EL (cell line): ENCODE results near the gene FIGNL2.
"Not testable (repeated sequence)": the region's sequence is repeated elsewhere in the genome, so short reads cannot be mapped to it uniquely, and the experiment has no call there.

Source experiments
- DNase-seq: peaks from one replicate; pipeline ENCODE4 v3.0.0-alpha.2; 2016

Gene FIGNL2

GRCh38 chr12:51814311-51815088, 34.0 kb downstream of the FIGNL2 start:
- peak; percentile 79 for DNase-seq

GRCh38 chr12:51813931-51814310, 34.6 kb downstream of the FIGNL2 start:
- no peak for DNase-seq

- no peak for DNase-seq
Measured at GRCh38 chr12:51812871-51813270, 35.6 kb downstream of the FIGNL2 start.

GRCh38 chr12:51811203-51812202, 37.0 kb downstream of the FIGNL2 start:
- DNase-seq: no peak

- DNase-seq: no peak
Measured at GRCh38 chr12:51809193-51809592, 39.3 kb downstream of the FIGNL2 start.

- no peak for DNase-seq
Measured at GRCh38 chr12:51806896-51807295, 41.6 kb downstream of the FIGNL2 start.

GRCh38 chr12:51801027-51801426, 47.5 kb downstream of the FIGNL2 start:
- DNase-seq: no peak

- no peak for DNase-seq
Measured at GRCh38 chr12:51798501-51798900, 50.0 kb downstream of the FIGNL2 start.

- DNase-seq: not testable (repeated sequence)
Measured at GRCh38 chr12:51798051-51798450, 50.5 kb downstream of the FIGNL2 start.

GRCh38 chr12:51797301-51797700, 51.2 kb downstream of the FIGNL2 start:
- DNase-seq: no peak

GRCh38 chr12:51793201-51793600, 55.3 kb downstream of the FIGNL2 start:
- DNase-seq: peak; percentile 44

- DNase-seq: no peak
Measured at GRCh38 chr12:51792417-51792816, 56.1 kb downstream of the FIGNL2 start.

GRCh38 chr12:51788876-51789275, 59.6 kb downstream of the FIGNL2 start:
- peak; percentile 92 for DNase-seq

GRCh38 chr12:51785906-51786305, 62.6 kb downstream of the FIGNL2 start:
- no peak for DNase-seq

GRCh38 chr12:51784688-51785087, 63.8 kb downstream of the FIGNL2 start:
- DNase-seq: no peak

- DNase-seq: no peak
Measured at GRCh38 chr12:51779876-51780275, 68.6 kb downstream of the FIGNL2 start.

GRCh38 chr12:51777973-51778372, 70.5 kb downstream of the FIGNL2 start:
- DNase-seq: no peak

GRCh38 chr12:51777457-51777856, 71.1 kb downstream of the FIGNL2 start:
- no peak for DNase-seq

GRCh38 chr12:51774933-51775332, 73.6 kb downstream of the FIGNL2 start:
- DNase-seq: no peak

- peak; percentile 90 for DNase-seq
Measured at GRCh38 chr12:51773145-51773869, 75.2 kb downstream of the FIGNL2 start.

- no peak for DNase-seq
Measured at GRCh38 chr12:51771008-51771407, 77.5 kb downstream of the FIGNL2 start.
